Measurements from ENCODE around the gene ATP1B1.

ATP1B1 gene

DNA sequence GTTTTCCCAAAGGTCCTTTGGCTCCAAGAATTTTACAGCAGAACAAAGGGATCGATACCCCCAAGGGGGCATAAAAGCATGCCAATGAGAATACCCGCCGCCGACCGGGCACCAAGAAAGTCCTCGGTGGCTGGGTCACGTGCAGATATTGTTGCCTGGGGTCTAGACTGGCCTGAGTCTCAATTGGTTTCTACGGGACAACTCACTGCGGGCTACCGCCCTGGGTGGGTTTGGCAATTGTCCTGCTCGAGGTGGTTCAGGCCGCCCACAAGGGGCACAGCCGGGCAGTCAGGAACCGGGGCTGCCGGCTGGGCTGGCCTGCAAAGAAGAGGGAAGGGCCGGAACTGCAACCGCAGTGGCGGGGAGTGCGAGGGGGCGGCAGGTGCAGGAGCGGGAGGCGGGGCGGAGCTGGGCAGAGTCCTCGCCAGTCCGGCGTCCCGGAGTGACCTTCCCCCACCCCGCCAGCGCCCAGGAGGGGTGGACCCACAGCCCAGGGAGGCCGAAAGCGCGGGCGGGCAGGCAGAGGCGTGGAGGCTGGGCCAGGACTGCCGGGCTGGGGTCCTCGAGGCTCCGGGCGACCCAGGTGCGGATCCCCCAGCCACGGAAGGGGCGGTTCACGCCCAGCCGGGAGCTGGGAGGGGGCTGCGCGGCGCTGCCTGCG is 926 bp upstream of the ATP1B1 start:
- peak overlapping the region; percentile 72 to 85 for H3K4me3 ChIP-seq (ENCODE audit: low read length in 2 of 2)
- peaks cover 45 to 60% of the 10 kb centered on the region in 2 donors for H3K4me1 ChIP-seq (ENCODE audit: control insufficient read depth in 2 of 2, insufficient read depth in 2 of 2, low read length in 2 of 2)
- H3K9ac ChIP-seq (ENCODE audit: low read depth in 1 of 2, low read length in 2 of 2) = peak overlapping the region; percentile 63 to 69
- H3K36me3 ChIP-seq (ENCODE audit: control insufficient read depth in 2 of 2, insufficient read depth in 2 of 2, low read length in 2 of 2) = peaks cover 0 to 6% of the 10 kb centered on the region in 2 donors
- H3K9me3 ChIP-seq (ENCODE audit: control insufficient read depth in 2 of 2, low read length in 2 of 2) = no peaks in the 10 kb centered on the region
- no peaks in the 10 kb centered on the region for H3K27me3 ChIP-seq (ENCODE audit: control insufficient read depth in 2 of 2, insufficient read depth in 2 of 2, low read length in 2 of 2)
- H3K27ac ChIP-seq (ENCODE audit: low read depth in 2 of 2, low read length in 2 of 2) = peak overlapping the region; percentile 85 to 92

DNA sequence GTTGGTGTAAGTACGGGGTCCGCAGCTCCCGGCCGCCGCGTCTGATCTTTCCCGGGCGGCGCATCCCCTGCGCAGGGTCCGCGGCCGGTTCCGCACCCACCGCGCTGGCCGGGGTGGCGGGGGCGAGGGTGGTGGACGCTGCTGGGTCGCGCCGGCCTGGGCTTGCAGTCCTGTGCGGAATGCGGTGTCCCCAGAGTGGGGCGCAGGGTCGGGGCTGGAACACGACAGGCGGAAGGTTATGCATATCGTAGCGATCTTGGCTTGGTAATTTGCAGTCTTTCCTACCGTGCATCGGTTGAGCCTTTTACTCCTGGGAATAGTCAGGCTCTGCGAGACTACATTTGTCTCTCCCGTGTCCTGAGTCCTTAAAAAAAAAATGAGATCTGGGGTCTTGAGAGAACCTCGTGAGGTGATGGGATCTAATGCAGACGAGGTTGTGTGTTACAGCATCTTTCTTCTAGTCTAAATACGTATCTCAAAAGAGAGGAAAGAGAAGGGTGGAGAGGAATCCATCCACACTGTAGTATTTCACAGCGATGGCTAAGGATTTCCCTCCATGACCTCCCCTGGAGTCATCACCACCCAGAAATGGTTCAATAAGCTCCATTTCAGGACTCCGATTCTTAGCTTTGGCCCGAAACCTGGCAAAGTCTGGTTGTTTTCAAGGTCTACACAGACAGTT is 572 bp downstream of the ATP1B1 start:
- H3K36me3 ChIP-seq (ENCODE audit: control insufficient read depth in 2 of 2, insufficient read depth in 2 of 2, low read length in 2 of 2) = peaks cover 10 to 11% of the 10 kb centered on the region in 2 donors
- peak overlapping the region; percentile 85 to 92 for H3K4me3 ChIP-seq (ENCODE audit: low read length in 2 of 2)
- H3K4me1 ChIP-seq (ENCODE audit: control insufficient read depth in 2 of 2, insufficient read depth in 2 of 2, low read length in 2 of 2) = peaks cover 48 to 60% of the 10 kb centered on the region in 2 donors
- no peaks in the 10 kb centered on the region for H3K9me3 ChIP-seq (ENCODE audit: control insufficient read depth in 2 of 2, low read length in 2 of 2)
- H3K27ac ChIP-seq (ENCODE audit: low read depth in 2 of 2, low read length in 2 of 2) = peak overlapping the region; percentile 85 to 92
- no peaks in the 10 kb centered on the region for H3K27me3 ChIP-seq (ENCODE audit: control insufficient read depth in 2 of 2, insufficient read depth in 2 of 2, low read length in 2 of 2)
- peak overlapping the region; percentile 83 to 94 for H3K9ac ChIP-seq (ENCODE audit: low read depth in 1 of 2, low read length in 2 of 2)

DNA sequence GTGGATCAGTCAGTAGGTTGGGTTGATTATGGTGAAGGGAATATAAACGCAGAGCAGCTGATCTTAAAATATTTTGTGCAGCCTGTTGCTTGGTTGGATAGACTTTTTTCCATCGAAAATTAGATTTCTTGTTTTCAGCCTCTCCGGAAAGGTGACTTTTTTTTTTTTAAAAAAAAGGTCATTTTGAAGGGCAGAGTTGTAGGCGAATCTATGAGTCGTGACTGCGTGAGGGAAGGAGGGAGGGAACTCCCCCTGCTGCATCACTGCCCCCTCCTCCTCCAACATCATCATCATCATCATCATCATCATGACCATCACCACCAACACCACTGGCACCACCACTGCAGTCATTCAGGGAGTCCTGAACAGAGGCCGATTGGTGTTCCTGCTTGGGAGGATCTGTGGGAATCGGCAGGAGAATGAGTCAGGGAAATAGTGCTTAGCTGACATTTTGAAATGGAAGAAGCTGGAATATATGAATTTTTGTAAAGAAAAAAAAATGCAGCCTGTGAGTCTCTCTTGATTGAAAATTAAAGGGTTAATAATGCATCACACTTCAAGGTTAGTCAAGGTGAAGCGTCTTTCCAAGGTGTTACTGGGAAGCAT is 1.2 kb downstream of the ATP1B1 start:
- peaks cover 16% of the 10 kb centered on the region in 2 donors for H3K36me3 ChIP-seq (ENCODE audit: control insufficient read depth in 2 of 2, insufficient read depth in 2 of 2, low read length in 2 of 2)
- no peaks in the 10 kb centered on the region for H3K27me3 ChIP-seq (ENCODE audit: control insufficient read depth in 2 of 2, insufficient read depth in 2 of 2, low read length in 2 of 2)
- peak overlapping the region; percentile 83 to 94 for H3K9ac ChIP-seq (ENCODE audit: low read depth in 1 of 2, low read length in 2 of 2)
- H3K4me1 ChIP-seq (ENCODE audit: control insufficient read depth in 2 of 2, insufficient read depth in 2 of 2, low read length in 2 of 2) = peaks cover 46 to 61% of the 10 kb centered on the region in 2 donors
- peak overlapping the region; percentile 85 to 92 for H3K4me3 ChIP-seq (ENCODE audit: low read length in 2 of 2)
- H3K9me3 ChIP-seq (ENCODE audit: control insufficient read depth in 2 of 2, low read length in 2 of 2) = no peaks in the 10 kb centered on the region
- peak overlapping the region; percentile 85 to 92 for H3K27ac ChIP-seq (ENCODE audit: low read depth in 2 of 2, low read length in 2 of 2)

DNA sequence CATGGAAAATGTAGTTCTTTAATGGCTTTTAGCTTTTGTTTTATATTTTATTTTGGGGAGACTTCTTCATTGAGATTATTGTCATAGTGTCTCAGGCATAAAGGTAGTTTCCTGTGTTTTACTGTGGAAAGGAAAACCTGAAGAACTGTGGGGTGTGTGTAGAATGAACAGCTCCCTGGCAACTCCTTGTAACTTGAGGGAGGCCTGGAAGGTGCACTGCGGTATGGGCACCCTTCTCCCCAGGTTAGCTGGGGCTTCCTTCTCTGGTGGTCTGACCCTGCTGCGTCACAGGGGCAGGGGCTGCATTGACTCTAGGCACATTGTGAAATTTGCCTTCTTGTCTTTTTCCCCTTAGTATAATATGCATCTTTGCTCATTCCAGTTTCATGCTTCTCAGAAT is 1.7 kb downstream of the ATP1B1 start:
- peak overlapping the region; percentile 85 to 92 for H3K27ac ChIP-seq (ENCODE audit: low read depth in 2 of 2, low read length in 2 of 2)
- H3K9ac ChIP-seq (ENCODE audit: low read depth in 1 of 2, low read length in 2 of 2) = peak overlapping the region; percentile 83 to 94
- H3K4me1 ChIP-seq (ENCODE audit: control insufficient read depth in 2 of 2, insufficient read depth in 2 of 2, low read length in 2 of 2) = peaks cover 46 to 62% of the 10 kb centered on the region in 2 donors
- no peaks in the 10 kb centered on the region for H3K27me3 ChIP-seq (ENCODE audit: control insufficient read depth in 2 of 2, insufficient read depth in 2 of 2, low read length in 2 of 2)
- H3K36me3 ChIP-seq (ENCODE audit: control insufficient read depth in 2 of 2, insufficient read depth in 2 of 2, low read length in 2 of 2) = peaks cover 16 to 17% of the 10 kb centered on the region in 2 donors
- H3K4me3 ChIP-seq (ENCODE audit: low read length in 2 of 2) = peak overlapping the region; percentile 85 to 92
- H3K9me3 ChIP-seq (ENCODE audit: control insufficient read depth in 2 of 2, low read length in 2 of 2) = no peaks in the 10 kb centered on the region

DNA sequence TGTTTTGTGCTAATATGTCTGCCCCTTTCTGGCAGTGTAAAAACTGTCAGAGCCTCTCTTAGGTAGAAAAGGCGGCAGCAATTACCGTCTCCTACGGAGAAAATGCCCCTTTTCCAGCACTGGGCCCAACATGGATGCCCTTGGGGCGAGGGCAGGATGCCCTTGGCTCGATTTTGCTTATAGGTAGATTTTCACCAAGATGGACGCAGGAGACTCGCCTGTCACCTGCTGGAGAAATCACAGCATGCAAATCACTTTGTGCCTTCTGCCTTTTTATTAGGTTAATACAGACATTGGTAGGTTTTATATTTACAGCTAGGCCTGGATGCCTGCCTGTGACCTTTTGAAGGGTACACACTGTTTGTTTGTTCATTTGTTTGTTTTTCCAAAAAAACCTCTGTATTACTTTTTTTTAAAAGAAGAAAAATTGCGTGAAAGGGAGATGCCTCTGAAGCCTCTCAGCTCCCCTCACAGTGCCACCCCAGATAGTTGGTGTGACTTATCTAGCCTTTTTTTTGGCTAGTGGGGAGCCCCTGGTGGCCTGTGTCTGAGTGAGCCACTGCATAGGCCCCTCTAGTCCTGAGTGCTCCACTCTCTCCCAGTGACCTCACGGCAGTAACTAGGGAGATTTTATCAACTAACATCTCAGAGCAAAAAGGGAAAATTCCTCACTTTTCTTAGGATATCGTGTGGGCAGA is 2.5 kb downstream of the ATP1B1 start:
- no peaks in the 10 kb centered on the region for H3K27me3 ChIP-seq (ENCODE audit: control insufficient read depth in 2 of 2, insufficient read depth in 2 of 2, low read length in 2 of 2)
- H3K9ac ChIP-seq (ENCODE audit: low read depth in 1 of 2, low read length in 2 of 2) = peak overlapping the region; percentile 83 to 94
- peaks cover 42 to 61% of the 10 kb centered on the region in 2 donors for H3K4me1 ChIP-seq (ENCODE audit: control insufficient read depth in 2 of 2, insufficient read depth in 2 of 2, low read length in 2 of 2)
- peak overlapping the region; percentile 85 to 92 for H3K27ac ChIP-seq (ENCODE audit: low read depth in 2 of 2, low read length in 2 of 2)
- H3K4me3 ChIP-seq (ENCODE audit: low read length in 2 of 2) = peak overlapping the region; percentile 85 to 92
- no peaks in the 10 kb centered on the region for H3K9me3 ChIP-seq (ENCODE audit: control insufficient read depth in 2 of 2, low read length in 2 of 2)
- H3K36me3 ChIP-seq (ENCODE audit: control insufficient read depth in 2 of 2, insufficient read depth in 2 of 2, low read length in 2 of 2) = peaks cover 23 to 24% of the 10 kb centered on the region in 2 donors

DNA sequence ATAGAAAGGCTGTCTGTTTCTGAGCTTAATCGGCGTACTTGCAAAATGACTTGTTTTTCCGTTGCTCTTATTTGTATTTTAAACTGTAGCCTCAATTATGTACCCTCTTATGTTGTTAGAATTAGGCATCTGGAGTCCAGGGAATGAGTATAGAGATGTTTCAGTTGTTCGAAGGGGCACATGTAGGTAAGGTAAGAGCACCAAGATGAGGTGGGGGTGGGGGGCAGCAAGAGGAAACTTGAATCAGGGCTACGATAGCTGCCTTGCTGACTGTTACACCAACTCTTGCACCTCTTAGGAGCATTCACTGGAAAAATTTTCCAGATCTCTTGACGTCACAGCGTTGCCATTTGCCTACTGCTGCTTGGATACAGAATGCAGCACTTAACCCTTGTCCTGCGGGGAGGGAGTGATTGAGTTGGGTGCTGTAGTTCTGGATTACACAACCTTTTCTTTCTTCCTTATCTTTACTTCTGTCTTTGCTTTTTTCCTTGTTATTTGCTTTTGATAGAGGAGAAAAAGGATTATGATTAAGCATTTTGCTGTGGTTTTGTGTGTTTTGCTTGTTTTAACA is 3.2 kb downstream of the ATP1B1 start:
- peak overlapping the region; percentile 83 to 94 for H3K9ac ChIP-seq (ENCODE audit: low read depth in 1 of 2, low read length in 2 of 2)
- H3K27ac ChIP-seq (ENCODE audit: low read depth in 2 of 2, low read length in 2 of 2) = peak overlapping the region; percentile 85 to 92
- H3K27me3 ChIP-seq (ENCODE audit: control insufficient read depth in 2 of 2, insufficient read depth in 2 of 2, low read length in 2 of 2) = no peaks in the 10 kb centered on the region
- peaks cover 28 to 30% of the 10 kb centered on the region in 2 donors for H3K36me3 ChIP-seq (ENCODE audit: control insufficient read depth in 2 of 2, insufficient read depth in 2 of 2, low read length in 2 of 2)
- H3K9me3 ChIP-seq (ENCODE audit: control insufficient read depth in 2 of 2, low read length in 2 of 2) = no peaks in the 10 kb centered on the region
- H3K4me1 ChIP-seq (ENCODE audit: control insufficient read depth in 2 of 2, insufficient read depth in 2 of 2, low read length in 2 of 2) = peaks cover 37 to 61% of the 10 kb centered on the region in 2 donors
- H3K4me3 ChIP-seq (ENCODE audit: low read length in 2 of 2) = peak overlapping the region; percentile 85 to 92

DNA sequence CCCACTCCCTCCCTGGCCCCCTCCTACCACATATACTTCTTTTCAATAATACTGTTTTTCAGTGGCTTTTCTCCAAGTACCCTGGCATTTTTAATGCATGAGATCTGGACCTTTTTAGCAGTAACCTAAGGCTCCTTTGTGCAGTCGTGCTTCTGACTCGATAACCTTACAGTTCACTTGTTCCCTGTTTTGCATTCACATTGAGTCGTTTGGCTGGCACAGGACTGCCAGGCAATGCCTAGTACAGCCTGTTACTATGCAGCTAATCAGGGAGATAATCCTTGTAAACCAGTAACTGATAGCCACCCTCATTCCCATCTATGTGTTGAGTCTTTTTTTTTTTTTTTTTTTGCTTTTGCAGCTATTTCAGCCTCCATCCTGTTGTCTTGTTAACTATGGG is 3.7 kb downstream of the ATP1B1 start:
- peak overlapping the region; percentile 85 to 92 for H3K27ac ChIP-seq (ENCODE audit: low read depth in 2 of 2, low read length in 2 of 2)
- H3K27me3 ChIP-seq (ENCODE audit: control insufficient read depth in 2 of 2, insufficient read depth in 2 of 2, low read length in 2 of 2) = no peaks in the 10 kb centered on the region
- peaks cover 29 to 31% of the 10 kb centered on the region in 2 donors for H3K36me3 ChIP-seq (ENCODE audit: control insufficient read depth in 2 of 2, insufficient read depth in 2 of 2, low read length in 2 of 2)
- peaks cover 31 to 56% of the 10 kb centered on the region in 2 donors for H3K4me1 ChIP-seq (ENCODE audit: control insufficient read depth in 2 of 2, insufficient read depth in 2 of 2, low read length in 2 of 2)
- H3K4me3 ChIP-seq (ENCODE audit: low read length in 2 of 2) = peak overlapping the region; percentile 85 to 92
- H3K9me3 ChIP-seq (ENCODE audit: control insufficient read depth in 2 of 2, low read length in 2 of 2) = no peaks in the 10 kb centered on the region
- peak overlapping the region; percentile 83 to 94 for H3K9ac ChIP-seq (ENCODE audit: low read depth in 1 of 2, low read length in 2 of 2)

DNA sequence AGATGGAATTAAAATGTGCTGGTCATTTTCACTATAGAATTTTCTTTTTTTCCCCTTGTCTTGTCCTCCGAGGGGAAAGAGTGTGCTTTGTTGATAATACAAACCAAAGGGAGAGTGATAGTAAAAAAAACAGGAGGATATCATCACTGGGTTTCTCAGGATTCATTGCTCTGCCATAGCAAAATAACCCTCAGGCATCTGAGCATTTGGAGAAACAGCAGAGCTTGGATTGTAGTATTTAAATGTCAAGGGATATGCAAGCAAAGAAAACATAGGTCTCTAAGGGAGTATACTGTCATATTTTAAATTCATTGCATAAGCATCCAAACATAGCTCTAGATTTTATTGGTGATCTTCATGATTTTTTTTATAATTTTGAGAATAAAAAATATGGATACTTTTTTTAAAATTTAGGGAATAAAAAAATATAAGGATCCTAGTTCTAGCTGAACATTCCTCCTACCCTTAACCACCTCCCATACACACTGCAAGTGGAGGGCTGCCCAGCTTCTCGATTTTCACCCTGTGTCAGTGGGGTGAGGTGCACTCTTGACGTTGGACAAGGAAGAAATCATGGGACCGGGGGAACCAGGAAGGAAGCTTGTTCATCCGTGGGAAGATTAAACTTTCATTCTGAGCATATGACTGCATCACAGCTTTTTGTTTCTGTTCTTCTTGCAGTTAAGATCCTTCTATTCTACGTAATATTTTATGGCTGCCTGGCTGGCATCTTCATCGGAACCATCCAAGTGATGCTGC is 4.4 kb downstream of the ATP1B1 start:
- H3K4me1 ChIP-seq (ENCODE audit: control insufficient read depth in 2 of 2, insufficient read depth in 2 of 2, low read length in 2 of 2) = peaks cover 34 to 55% of the 10 kb centered on the region in 2 donors
- H3K9ac ChIP-seq (ENCODE audit: low read depth in 1 of 2, low read length in 2 of 2) = peak overlapping the region; percentile 15 to 83
- H3K36me3 ChIP-seq (ENCODE audit: control insufficient read depth in 2 of 2, insufficient read depth in 2 of 2, low read length in 2 of 2) = peaks cover 32 to 33% of the 10 kb centered on the region in 2 donors
- peak overlapping the region; percentile 85 to 92 for H3K4me3 ChIP-seq (ENCODE audit: low read length in 2 of 2)
- peak overlapping the region; percentile 85 to 92 for H3K27ac ChIP-seq (ENCODE audit: low read depth in 2 of 2, low read length in 2 of 2)
- no peaks in the 10 kb centered on the region for H3K27me3 ChIP-seq (ENCODE audit: control insufficient read depth in 2 of 2, insufficient read depth in 2 of 2, low read length in 2 of 2)
- H3K9me3 ChIP-seq (ENCODE audit: control insufficient read depth in 2 of 2, low read length in 2 of 2) = no peaks in the 10 kb centered on the region

DNA sequence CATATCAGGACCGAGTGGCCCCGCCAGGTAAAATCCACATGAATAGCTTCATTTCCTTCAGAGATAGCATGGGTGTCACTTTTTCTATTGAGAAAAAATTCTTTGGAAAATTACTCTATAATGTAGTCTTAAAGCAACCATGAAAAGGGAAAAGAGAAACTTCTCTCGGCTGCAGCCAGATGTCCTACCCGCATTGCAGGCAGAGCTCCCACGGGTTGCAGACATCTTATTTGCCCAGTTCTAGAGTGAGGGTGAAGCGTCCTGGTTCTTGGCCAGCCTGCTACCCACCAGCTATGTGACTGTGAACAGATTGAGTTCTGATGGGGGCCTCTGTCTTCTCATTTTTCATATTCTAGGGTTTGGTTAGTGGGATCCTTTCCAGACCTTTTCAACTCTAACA is 5.0 kb downstream of the ATP1B1 start:
- peak overlapping the region; percentile 23 to 92 for H3K4me3 ChIP-seq (ENCODE audit: low read length in 2 of 2)
- H3K27ac ChIP-seq (ENCODE audit: low read depth in 2 of 2, low read length in 2 of 2) = peak overlapping the region; percentile 74 to 85
- no peaks in the 10 kb centered on the region for H3K9me3 ChIP-seq (ENCODE audit: control insufficient read depth in 2 of 2, low read length in 2 of 2)
- no peaks in the 10 kb centered on the region for H3K27me3 ChIP-seq (ENCODE audit: control insufficient read depth in 2 of 2, insufficient read depth in 2 of 2, low read length in 2 of 2)
- H3K36me3 ChIP-seq (ENCODE audit: control insufficient read depth in 2 of 2, insufficient read depth in 2 of 2, low read length in 2 of 2) = peaks cover 36 to 38% of the 10 kb centered on the region in 2 donors
- peaks cover 40 to 59% of the 10 kb centered on the region in 2 donors for H3K4me1 ChIP-seq (ENCODE audit: control insufficient read depth in 2 of 2, insufficient read depth in 2 of 2, low read length in 2 of 2)
- peak overlapping the region in 1 of 2 donors; percentile 29 for H3K9ac ChIP-seq (ENCODE audit: low read depth in 1 of 2, low read length in 2 of 2)
